Neuron (in vitro differentiated cells): ENCODE data around the gene PRDM2.

Experiments
- H2AFZ ChIP-seq: one replicate; pipeline ENCODE4 v1.6.1; 2013; ENCODE audit warnings: low read depth, mild to moderate bottlenecking, inconsistent platforms, low read length, moderate library complexity
- H3K27me3 ChIP-seq: one replicate; pipeline ENCODE4 v1.6.1; 2013; ENCODE audit warnings: low read length; ENCODE audit not compliant: insufficient read depth
- H3K36me3 ChIP-seq: one replicate; pipeline ENCODE4 v1.6.1; 2013; ENCODE audit warnings: low read length; ENCODE audit not compliant: insufficient read depth
- H3K4me1 ChIP-seq: one replicate; pipeline ENCODE4 v1.6.1; 2013; ENCODE audit warnings: low read length; ENCODE audit not compliant: insufficient read depth
- H3K4me3 ChIP-seq: 2 replicates; pipeline ENCODE4 v1.5.1; 2013; ENCODE audit warnings: mild to moderate bottlenecking, low read length, moderate library complexity
- H3K9me3 ChIP-seq: one replicate; pipeline ENCODE4 v1.6.1; 2013; ENCODE audit warnings: low read length

PRDM2 gene

DNA sequence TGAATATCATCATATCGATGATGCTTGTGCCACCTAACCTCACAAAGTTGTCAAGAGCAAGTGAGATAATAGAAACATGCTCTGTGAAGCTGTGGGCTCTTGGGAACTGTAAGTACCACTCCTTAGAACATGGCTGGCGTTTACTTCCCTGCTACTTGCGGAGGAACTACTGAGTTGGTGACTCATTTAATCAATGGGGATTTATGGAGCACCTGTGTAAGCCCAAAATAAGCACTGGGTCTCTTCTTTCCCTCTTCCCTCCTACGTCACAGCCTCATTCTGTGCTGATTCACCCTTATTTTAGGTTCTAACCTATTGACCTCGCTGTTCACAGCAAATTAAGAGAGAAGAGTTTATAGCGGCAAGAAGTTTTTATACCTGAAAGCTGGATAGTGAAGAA is 52.9 kb downstream of the PRDM2 start:
- no peak overlapping the region for H2AFZ ChIP-seq
- no peaks in the 10 kb centered on the region for H3K27me3 ChIP-seq
- H3K9me3 ChIP-seq: no peaks in the 10 kb centered on the region
- peaks cover 28% of the 10 kb centered on the region for H3K4me1 ChIP-seq
- H3K4me3 ChIP-seq: no peak overlapping the region
- H3K36me3 ChIP-seq: peaks cover 10% of the 10 kb centered on the region

DNA sequence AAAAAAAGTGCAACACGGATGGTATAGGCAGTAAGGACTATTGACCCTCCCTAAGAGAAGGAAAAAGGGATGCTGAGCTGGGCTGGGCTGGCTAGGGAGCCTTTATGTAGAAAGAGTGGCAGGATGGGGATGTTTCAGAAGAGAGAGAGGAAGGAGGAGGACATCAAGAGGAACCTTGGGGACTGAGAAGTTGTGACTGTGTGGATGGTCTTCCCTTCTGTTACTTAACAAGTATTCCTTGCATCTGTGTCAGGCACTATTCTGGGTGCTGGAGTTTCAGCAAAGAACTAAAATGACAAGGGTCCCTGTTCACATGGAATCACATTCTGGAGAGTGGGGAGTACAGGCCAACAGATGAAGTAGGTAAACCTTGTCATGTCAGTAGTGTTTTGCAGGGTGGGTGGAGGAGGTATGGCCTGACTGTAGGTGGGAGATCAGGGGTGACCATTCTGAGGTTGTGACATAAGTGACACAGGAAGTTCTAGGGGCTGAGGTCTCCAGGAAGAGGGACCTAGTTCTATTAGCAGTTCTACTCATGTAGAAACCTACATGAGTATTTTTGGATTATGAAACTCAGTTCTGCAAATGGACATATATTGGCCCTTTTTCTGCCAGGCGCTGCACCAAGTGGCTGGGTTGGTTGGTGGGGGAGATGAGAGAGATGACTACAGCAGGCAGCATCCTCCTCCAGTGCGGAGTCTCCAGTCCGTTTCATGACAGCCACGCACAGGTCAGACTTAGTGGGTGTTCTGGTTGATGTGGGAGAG is 53.8 kb downstream of the PRDM2 start:
- Histone ChIP-seq H3K4me1 (peaks cover 23% of the 10 kb centered on the region), H3K4me3 (no peak overlapping the region), H3K27me3 (no peaks in the 10 kb centered on the region), H3K36me3 (peaks cover 10% of the 10 kb centered on the region), H2AFZ (no peak overlapping the region), H3K9me3 (no peaks in the 10 kb centered on the region)

DNA sequence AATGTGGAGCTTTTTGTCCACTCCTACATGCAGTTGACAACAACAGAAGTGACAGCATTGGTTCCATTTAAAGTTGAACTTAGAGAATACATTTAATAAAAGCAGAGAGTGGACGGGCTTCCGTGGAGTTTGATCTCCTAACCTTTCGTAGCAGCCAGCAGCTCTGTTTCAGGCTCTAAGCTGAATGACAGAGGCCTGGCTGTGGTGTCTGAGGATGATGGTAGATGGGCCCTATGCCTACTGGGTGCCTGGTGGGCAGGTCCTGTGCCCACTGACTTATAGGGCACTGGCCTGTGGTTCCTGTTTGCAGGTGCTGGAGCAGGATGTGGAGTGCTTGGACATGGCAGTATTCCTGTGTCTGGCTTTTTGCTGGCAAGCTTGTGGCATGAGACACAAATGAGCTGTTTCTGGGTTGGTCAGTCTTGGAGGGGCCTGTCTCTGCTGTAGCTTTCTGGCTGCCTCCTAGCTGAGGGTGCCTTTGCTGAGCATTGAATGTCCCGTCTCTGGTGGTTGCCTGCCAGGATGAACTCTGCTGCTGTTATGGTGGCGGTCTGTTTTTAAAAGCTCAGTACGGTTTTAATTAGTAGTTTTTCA is 54.6 kb downstream of the PRDM2 start:
- Histone ChIP-seq H3K4me3 (no peak overlapping the region), H2AFZ (no peak overlapping the region), H3K36me3 (peaks cover 10% of the 10 kb centered on the region), H3K9me3 (no peaks in the 10 kb centered on the region), H3K27me3 (no peaks in the 10 kb centered on the region), H3K4me1 (peaks cover 29% of the 10 kb centered on the region)

DNA sequence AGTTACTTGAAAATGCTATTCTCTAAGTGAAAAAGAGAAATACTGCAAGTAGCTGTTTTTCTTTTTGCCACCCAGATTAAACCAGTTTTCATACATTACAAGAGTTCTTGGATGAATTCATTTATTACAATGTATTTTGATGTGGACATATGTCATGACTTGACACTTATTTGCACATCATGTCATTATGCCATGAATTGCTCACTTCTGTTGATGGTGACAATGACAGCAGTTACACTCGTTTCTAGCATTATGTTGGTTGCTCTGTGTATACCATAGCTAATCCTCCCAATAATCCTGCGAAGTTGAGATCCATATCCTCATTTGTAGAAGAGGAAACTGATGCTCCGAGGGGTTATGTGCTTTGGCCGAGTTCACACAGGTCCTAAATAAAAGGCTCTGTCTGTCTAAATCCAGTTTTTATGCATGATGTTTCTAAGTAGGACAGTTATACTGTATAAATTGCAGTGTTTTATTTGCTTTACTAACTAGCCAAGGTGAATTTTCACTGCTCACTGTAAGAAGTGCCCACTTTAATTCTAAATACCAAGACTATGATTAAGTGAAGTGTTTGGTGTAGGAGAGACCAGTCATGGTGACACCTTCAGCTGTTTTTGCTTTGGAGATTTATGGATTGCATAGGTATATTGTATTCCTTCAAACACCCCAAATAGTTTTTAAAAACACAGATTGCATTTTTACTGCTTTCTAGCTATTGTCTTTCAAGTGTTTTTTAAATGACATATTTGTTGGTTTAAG is 56.7 kb downstream of the PRDM2 start:
- Histone ChIP-seq H3K4me1 (peaks cover 14% of the 10 kb centered on the region), H3K36me3 (peaks cover 10% of the 10 kb centered on the region), H3K4me3 (no peak overlapping the region), H3K9me3 (no peaks in the 10 kb centered on the region), H2AFZ (no peak overlapping the region), H3K27me3 (no peaks in the 10 kb centered on the region)

DNA sequence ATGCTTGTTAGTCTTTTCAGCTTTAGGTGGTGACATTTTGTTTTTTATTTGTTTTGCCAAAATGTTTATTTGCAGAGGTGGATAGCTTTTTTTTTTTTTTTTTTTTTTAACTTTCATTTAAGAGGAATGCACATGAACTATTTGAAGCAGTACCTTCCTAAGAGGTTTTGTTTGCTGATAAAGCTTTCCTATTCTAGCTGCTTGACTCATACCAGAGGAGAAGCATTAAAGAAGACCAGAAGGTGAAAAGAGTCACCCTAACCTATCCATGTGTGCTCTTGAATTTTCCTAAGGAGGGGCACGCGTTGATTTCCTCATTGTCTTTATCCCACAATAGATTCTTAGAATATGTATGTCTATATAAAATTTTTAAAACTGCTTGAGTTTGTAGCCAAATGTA is 57.7 kb downstream of the PRDM2 start:
- Histone ChIP-seq H3K4me1 (peaks cover 7% of the 10 kb centered on the region), H3K27me3 (no peaks in the 10 kb centered on the region), H3K36me3 (peaks cover 10% of the 10 kb centered on the region), H2AFZ (no peak overlapping the region), H3K4me3 (no peak overlapping the region), H3K9me3 (no peaks in the 10 kb centered on the region)

DNA sequence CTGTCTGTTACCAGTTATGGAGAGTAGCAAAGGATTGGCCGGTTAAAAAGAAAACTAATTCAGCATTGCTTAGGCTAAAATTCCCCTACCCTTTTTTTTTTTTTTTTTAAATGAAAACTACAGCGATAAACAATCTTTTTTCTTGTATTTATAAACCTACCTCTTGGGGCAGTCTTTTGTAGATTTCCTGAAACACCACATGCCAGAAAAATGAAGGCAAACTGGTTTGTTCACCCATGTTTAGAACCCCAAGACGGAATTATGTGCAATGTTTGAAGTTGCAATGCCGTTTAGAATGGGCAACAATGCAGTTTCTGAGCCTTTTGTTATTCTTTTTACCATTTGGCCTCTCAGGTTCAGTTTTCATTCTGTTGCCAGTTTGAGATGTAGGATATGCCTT is 59.1 kb downstream of the PRDM2 start:
- no peak overlapping the region for H3K4me3 ChIP-seq
- peaks cover 19% of the 10 kb centered on the region for H3K4me1 ChIP-seq
- H3K9me3 ChIP-seq: no peaks in the 10 kb centered on the region
- no peak overlapping the region for H2AFZ ChIP-seq
- no peaks in the 10 kb centered on the region for H3K36me3 ChIP-seq
- H3K27me3 ChIP-seq: no peaks in the 10 kb centered on the region

DNA sequence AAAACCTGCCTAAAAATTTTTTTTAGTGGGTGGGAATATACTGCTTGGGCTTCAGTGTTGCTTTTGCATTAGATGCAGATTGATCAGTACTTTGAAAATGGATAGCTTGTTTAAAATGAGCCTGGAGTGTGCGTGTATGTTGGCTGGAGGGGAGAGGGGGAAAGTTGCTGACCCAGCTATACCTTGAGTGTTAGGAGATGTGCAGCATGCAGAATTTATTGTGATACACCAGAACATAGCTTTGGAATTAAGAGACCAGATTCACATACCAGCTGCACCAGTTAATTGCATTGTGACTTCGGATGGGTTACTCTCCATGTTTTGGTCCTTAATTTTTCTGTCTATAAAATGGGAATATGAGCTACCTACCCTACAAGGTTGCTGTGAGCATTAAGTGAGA is 60.4 kb downstream of the PRDM2 start:
- Histone ChIP-seq H3K36me3 (no peaks in the 10 kb centered on the region), H3K4me3 (no peak overlapping the region), H2AFZ (no peak overlapping the region), H3K9me3 (no peaks in the 10 kb centered on the region), H3K27me3 (no peaks in the 10 kb centered on the region), H3K4me1 (peaks cover 30% of the 10 kb centered on the region)

DNA sequence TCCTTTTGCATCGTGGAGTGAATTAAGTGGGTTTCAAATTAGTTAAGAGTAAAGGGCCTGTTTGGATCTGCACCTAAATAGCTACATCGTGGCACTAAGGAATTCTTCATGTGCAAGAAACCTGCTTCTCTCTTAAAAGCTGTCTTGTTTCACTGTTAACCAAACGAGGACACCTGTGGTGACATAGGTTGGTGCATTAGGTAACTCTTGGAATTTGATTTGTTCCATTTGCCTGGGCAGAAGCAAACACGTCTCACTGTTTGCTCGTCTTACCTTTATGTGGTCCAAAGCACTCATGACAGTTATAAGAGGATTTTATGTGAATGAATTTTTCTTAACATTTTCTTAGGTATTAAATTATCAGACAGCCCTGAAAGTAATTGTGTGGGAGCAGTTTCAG is 60.9 kb downstream of the PRDM2 start:
- no peaks in the 10 kb centered on the region for H3K9me3 ChIP-seq
- H3K36me3 ChIP-seq: no peaks in the 10 kb centered on the region
- H2AFZ ChIP-seq: no peak overlapping the region
- peaks cover 30% of the 10 kb centered on the region for H3K4me1 ChIP-seq
- H3K27me3 ChIP-seq: no peaks in the 10 kb centered on the region
- no peak overlapping the region for H3K4me3 ChIP-seq

DNA sequence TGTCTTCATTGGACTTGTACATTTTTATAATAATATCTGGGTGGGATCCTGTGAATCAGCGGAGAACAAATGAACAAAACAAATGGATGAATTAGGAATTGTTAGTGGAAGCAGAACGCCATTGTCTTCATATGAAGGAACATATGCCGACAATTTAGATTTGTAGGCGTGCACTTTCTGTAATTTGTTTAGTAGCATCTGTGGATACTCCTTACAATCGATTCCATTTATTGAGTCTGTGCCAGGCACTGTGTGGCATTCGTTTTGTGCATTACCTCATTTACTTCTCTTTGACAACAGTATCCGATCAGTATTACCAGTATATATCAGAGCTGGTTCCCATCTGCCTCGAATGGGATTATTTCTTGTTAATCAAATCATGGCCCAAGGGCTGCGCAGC is 61.9 kb downstream of the PRDM2 start:
- H2AFZ ChIP-seq: no peak overlapping the region
- peaks cover 30% of the 10 kb centered on the region for H3K4me1 ChIP-seq
- no peak overlapping the region for H3K4me3 ChIP-seq
- no peaks in the 10 kb centered on the region for H3K27me3 ChIP-seq
- H3K9me3 ChIP-seq: no peaks in the 10 kb centered on the region
- no peaks in the 10 kb centered on the region for H3K36me3 ChIP-seq

DNA sequence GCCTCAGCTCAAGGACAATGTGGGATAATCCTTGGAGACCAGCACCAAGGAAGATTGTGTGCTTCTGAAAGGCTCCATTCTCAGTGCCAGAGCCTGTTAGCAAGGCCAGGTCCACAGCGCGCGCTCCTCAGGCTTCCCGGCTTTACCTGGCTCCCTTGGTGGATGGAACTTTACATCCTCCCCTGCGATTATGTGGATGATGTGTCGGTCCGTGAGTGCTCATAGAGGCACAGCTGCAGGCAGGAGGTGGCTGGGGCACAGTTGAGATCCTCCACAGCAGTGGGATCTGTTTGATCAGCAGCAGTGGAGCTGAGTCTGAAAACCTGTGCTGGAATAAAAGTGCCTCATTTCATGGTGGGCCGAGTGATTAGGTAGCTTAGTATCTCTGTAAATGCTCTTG is 62.7 kb downstream of the PRDM2 start:
- peaks cover 30% of the 10 kb centered on the region for H3K4me1 ChIP-seq
- H3K4me3 ChIP-seq: no peak overlapping the region

DNA sequence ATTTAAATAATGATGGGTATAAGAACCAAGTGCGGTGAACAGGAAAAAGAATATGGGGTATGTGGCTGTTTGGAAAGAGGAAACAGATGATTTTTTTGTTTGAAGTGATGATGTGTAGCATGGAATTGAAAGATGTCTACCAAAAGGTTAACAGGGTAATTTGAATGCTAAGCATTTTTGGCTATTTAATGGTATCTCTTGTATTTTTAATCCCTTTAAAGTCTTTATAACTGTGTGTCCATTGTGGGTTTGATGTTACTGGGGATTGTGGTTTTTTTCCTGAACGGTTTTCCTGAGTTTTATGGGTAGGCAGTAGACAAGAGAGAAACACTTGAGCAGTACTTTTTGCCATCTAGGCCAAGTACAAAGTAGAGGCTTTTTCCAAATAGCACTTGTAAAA is 63.2 kb downstream of the PRDM2 start:
- H2AFZ ChIP-seq: no peak overlapping the region
- H3K27me3 ChIP-seq: no peaks in the 10 kb centered on the region
- no peaks in the 10 kb centered on the region for H3K36me3 ChIP-seq
- H3K4me3 ChIP-seq: no peak overlapping the region
- peaks cover 30% of the 10 kb centered on the region for H3K4me1 ChIP-seq
- peaks cover 2% of the 10 kb centered on the region for H3K9me3 ChIP-seq

More for the DNA sequence above, 62.7 kb downstream of the PRDM2 start:
- Histone ChIP-seq H3K9me3 (peaks cover 2% of the 10 kb centered on the region), H2AFZ (no peak overlapping the region), H3K27me3 (no peaks in the 10 kb centered on the region), H3K36me3 (no peaks in the 10 kb centered on the region)

DNA sequence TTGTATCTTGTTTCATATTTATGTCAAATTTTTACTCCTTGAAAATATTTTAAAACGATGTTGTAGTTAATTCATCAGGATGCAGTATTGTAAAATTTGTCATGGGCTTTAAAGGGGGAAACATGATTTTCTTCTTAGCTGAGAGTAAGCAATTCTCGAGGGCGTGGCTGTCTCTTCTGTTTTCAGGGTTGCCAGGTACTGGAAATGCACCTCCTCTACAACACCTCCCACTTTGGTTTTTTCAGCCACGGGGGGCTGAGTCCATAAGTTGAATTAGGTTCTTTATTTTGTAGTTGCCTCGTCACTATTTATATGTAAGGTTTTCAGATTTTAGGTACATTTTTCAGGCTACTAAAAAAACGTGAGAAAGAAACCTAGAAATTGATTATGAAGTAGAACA is 64.0 kb downstream of the PRDM2 start:
- Histone ChIP-seq H3K9me3 (peaks cover 2% of the 10 kb centered on the region), H2AFZ (no peak overlapping the region), H3K4me1 (peaks cover 28% of the 10 kb centered on the region), H3K36me3 (peaks cover 3% of the 10 kb centered on the region), H3K4me3 (no peak overlapping the region), H3K27me3 (no peaks in the 10 kb centered on the region)

DNA sequence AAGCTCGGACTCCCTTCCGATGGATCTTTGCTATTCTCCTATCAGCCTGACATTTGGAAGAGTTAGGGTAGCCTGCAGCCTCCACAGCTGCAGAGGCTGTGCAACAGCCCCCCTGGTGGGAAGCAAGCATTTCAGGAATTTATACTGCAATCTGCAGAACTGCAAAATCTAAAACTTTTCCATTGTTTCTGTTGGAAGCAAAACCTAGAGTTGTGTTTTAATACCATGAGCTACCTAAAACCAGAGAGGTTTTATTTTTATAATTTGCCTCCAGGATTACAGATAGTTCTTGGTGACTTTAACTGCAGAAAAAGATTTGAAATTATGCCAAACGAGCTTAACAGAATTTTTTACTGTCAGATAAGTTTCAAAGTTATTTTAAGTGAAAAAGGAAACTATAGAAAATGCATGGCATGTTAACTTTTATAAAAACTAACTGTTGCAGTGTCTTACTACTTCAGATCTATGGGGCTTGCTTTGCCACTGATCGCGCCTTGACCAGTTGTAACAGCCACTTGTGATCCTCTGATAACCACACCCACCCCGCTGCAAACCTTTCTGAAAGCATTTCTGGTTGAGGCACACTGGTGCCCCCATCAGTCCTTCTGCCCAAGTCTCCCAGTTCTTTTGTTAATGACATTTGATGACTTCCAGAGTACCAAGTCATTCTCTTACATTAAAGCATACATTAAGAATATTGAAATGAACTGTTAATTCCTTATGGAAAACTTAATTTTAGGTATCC is 64.8 kb downstream of the PRDM2 start:
- peaks cover 10% of the 10 kb centered on the region for H3K36me3 ChIP-seq
- H3K9me3 ChIP-seq: peaks cover 3% of the 10 kb centered on the region
- H3K4me3 ChIP-seq: no peak overlapping the region
- H3K27me3 ChIP-seq: no peaks in the 10 kb centered on the region
- peaks cover 23% of the 10 kb centered on the region for H3K4me1 ChIP-seq
- H2AFZ ChIP-seq: no peak overlapping the region
